Limb (tissue), 2 donors: ENCODE measurements around the gene RPS6KA2.

Experiments
- DNase-seq, 2 donors: peaks; one replicate each; pipeline ENCODE4 v3.0.0-alpha.2; 2016; ENCODE audit errors: extremely low spot score in 2 of 2

RPS6KA2 gene

DNA sequence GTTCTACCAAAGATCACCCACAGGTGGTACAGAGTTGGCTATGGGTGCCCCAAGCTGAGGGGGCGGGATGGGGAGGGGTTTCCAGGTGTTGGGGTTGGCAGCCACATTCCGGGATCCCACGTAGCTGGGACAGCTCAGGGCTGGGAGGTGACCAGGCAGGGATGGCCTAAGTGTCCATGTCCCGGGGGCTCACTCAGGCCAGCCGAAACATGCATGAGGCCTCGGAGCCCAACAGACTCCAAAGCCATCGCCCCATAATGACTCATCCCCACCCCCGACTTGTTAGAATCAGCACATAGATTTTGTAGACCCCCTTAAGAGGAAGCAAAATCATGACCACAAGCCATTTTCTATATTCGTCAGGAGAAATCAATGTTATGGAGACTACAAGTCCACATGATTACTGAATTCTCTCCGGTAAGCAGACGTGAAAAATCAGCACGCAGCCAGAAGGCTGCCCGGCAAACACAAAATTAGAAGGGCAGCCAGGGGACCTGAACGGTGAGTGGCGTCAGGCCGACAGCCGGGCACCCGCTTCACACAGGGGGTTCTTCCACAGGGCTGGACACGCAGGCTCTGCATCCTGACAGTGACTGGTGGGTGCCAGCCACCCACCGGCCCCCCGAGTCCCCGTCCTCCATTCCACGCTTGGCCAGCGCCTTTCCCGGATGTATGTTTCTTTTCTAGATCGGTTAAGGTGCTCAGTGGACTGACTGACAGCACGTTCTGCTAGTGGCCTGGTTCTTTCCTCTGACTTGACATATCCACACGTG, 121.7 kb downstream of the RPS6KA2 start:
- DNase-seq, result no peak

DNA sequence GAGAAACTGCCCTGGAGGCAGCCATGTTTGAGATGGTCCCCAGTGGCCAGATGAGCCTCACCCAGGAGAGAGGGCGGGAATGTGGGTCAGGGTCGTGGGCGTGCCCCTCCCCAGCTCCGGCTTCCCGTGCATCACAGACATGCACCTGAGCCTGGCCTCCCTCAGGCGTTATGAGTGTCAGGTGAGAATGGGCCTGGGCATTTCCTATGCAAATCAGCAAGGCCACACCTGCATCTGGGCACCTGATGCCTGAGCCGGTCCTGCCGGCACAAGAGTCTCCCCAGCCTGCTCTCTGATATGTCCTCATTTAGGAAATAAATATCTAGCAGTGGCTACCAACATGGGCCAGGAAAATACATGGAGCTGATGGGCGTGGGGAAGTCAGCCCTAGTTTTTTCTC, 123.0 kb downstream of the RPS6KA2 start:
- DNase-seq, result no peak

DNA sequence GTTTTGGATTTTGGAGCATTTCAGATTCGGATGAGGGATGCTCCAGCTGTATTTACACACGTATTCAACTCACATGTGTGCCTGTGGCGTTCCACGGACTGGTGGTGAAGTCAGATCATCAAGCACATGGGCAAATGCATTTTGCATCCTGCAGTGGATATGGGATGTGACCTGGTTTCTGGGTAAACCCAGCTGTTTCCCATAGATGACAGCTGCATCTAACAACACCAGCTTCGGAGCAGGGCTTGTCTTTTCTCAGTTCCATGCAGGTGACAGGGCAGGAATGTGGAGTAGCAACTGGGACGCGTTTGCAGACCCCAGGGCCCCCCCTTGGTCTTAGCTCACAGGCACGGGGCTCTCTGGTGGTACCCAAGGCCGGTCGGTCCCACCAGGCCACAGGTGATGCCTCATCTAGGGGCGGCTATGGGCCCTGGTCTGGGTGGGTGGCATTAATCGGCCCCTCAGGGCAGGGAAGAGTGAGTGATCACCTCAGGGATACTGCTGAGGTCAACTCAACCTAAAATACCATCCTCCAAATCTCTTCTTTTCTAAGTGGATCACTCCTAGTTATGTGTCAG, 123.8 kb downstream of the RPS6KA2 start:
- DNase-seq, result no peak

DNA sequence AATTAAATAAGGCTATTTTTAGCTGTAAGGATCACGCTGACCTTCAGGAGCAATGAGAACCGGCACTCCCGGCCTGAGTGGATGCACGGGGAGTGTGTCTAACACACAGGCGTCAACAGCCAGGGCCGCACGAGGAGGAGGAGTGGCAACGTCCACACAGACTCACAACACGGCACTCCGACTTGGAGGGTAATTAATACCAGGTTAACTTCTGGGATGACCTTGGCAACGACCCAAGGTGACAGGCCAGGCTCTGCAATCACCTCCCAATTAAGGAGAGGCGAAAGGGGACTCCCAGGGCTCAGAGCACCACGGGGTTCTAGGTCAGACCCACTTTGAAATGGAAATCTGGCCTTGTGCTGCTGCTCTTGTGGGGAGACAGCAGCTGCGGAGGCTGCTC, 124.6 kb downstream of the RPS6KA2 start:
- no peak for DNase-seq

DNA sequence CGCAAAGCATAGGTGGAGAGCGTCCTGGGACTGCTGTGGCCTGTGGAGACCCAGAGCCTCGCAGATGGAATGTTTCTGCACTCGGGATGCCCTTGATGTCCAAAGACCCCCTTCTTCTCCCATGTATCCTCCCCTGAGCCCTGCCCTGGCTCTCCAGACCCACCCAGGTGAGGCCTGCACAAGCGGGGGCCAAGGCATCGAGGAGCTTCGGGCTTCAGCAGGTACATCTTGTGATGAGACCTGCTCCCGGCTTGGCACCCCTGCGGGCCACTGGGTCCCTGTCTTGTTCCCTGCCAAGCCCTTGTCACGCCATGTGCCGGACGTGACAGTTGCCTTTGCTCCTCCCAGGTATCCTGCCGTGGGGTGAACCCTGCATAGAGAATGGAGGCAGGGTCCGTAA, 125.8 kb downstream of the RPS6KA2 start:
- no peak for DNase-seq

DNA sequence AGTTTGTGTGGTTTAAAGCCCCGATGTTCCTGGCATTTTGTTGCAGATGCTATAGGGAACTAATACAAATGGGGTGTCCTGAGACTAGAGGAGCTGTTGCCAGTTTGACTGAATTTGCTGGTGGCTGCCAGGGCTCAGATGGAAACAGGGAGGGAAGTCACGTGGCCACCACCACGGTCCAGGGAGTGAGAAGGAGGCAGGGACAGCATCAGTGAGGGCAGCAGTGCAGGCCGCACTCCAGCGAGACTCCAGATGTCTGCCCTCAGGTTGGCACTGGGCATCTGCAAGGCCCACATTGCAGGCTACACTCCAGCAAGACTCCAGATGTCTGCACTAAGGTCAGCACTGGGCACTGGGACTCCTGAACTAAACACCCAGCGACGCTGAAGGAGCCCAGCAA, 126.8 kb downstream of the RPS6KA2 start:
- no peak for DNase-seq

DNA sequence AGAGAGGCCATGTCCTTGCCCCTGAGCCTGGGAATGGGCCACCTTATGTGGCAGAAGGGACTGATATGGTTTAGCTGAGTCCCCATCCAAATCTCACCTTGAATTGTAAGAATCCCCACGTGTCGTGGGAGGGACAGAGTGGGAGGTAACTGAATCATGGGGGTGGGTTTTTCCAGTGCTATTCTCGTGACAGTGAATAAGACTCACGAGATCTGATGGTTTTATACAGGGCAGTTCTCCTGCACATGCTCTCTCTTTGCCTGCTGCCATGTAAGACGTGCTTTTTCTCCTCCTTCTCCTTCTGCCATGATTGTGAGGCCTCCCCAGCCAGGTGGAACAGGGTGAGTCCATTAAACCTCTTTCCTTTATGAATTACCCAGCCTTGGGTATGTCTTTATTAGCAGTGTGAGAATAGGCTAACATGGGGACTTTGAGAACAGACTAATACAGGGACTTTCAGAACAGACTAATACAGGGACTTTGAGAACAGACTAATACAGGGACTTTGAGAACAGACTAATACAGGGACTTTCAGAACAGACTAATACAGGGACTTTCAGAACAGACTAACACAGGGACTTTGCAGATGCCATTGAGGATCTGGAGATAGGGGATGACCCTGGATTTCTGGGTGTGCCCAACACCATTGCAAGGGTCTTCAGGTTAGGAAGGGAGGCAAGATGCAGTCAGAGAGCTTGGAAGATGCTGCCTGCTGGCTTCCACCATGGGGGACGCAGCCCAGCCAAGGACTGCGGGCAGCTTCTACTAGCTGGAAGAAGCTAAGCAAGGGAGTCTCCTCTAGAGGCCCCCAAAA, 127.5 kb downstream of the RPS6KA2 start:
- no peak for DNase-seq

DNA sequence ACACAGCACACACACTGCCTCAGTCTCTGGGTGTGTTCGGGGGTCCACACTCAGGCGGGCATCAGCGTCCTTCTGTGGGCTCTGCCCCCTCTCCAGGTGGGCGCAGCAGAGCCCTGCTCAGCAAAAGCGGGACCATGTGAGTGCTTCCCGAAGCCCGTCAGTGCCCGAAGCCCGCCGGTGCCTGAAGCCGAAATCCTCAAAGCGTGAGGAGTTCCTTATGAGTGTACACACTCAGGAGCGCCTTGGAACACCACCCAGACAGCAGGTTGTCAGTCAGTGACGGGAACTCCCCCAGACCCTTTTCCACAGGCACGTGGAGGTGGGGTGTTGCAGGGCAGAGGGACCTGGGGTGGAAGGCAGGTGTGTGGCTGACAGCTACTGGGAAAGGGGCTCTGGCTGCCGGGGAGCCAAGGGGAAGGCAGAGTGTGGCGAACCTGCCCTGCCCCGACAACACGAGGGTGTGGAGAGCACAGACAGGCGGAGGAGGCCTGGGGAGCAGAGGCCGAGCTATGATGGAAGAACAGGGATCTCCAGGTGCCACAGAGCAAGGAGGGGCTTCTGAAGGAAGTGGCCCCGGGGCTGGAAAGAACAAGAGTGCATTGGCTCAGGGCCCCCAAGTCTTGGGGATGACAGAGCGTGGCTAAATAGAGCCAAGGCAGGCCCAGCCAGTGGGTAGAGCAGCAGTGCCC, 128.2 kb downstream of the RPS6KA2 start:
- DNase-seq, result no peak

DNA sequence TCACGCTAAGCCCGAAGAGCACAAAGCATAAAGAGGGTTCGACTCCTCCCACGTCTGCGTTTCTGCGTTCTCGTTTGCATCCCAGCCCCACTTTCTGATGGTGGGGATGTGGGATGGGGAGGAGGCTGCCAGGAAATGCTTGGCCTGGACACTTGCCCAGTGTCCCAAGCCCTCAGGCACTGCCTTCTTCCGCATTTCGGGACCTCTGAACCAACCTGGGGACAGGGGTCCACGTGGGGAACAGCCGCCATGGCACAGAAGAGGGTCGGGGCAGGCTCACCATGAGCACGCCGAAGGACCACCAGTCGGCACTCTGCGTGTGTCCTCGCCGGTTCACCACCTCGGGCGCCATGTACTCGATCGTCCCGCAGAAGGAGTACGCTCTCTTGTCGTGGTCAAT, 128.8 kb downstream of the RPS6KA2 start:
- no peak for DNase-seq

DNA sequence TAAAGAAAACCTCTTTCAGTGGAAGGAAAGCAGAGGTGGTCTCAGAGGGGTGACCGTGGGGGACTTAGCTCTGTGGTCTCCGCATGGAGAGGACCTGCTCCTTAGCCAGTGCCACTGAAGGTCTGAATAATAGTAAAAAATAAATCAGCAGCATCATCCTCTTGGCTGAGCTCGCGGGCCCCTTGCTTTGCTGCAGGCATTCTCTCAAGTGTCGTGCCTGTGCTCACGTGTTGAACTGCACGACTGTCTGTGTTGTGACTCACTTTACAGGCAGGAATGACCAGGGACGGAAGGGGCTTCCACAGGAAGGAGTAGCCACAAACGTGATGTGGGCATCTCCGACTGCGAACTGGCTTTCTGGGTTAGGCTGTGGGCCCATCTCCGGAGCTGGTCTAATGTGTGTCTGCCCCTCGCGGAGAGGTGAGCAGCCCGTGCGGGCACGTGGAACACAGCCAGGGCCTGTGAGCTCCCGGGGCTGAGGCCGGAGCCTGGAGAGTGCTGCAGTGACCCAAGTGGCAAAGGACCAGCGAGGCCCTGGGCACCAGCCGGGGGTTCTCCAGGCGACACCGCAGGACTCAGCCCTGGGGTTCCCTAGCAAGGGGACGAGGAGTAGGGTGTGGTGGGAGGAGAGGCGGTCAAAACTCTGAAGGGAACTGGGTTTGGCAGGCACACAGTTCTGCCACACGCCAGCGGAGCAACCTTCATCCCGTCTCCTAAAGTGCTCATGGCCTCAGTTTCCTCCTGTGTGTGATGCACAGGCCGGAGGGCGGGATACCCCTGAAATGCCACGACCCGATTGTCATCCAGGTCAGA, 129.8 kb downstream of the RPS6KA2 start:
- DNase-seq, result no peak

DNA sequence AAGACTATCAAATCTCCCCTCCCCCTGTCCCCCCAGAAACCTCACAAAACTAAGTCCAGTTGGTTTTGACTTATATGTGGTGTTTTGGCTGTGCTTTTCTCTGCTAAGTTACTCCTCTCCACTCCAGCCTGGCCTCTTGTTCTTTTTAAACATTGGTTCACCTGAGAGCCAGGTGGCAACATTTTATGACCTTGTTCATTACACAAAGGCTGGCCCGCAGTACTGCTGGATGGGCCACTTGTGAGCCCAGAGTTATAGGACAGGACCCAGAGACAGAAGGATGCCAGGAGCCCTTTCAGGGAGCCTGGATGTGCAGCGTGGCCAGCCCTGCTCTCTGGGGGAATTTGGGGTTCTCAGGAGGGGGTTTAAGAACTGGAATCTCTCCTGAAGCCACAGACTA, 130.6 kb downstream of the RPS6KA2 start:
- no peak for DNase-seq

DNA sequence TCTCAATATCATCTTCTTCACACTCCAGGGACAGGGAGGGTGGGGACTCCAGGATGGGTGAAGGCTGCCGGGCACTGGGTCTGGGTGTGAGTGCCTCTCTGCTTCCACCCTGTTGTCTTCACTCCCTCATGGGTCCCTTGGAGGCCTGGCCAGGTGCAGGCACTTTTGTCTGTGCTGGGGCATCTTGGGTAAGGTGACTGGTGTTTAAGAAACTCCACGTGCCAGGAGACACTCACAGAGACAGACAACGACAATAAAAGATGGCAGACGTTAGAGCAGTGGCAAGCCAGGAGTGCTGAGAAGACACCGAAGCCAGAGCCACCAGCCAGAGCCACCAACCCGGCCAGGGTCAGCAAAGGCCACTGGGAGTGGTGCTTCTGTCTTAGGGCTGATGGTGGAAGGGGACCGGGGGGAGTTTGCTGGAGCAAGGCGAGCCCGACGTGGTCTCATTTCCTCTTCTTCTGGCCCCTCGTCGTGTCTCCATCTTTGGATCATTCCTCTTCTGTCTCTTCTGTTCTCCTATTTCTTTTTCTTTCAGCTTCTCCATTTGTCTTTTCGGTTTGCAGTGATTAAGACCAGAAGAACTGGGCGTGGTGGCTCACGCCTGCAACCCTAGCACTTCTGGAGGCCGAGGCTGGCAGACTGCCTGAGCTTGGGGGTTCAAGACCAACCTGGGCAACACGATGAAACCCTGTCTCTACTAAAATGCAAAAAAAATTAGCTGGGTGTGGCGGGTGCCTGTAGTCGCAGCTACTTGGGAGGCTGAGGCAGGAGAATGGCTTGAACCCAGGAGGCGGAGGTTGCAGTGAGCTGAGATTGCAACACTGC, 131.3 kb downstream of the RPS6KA2 start:
- no peak for DNase-seq

DNA sequence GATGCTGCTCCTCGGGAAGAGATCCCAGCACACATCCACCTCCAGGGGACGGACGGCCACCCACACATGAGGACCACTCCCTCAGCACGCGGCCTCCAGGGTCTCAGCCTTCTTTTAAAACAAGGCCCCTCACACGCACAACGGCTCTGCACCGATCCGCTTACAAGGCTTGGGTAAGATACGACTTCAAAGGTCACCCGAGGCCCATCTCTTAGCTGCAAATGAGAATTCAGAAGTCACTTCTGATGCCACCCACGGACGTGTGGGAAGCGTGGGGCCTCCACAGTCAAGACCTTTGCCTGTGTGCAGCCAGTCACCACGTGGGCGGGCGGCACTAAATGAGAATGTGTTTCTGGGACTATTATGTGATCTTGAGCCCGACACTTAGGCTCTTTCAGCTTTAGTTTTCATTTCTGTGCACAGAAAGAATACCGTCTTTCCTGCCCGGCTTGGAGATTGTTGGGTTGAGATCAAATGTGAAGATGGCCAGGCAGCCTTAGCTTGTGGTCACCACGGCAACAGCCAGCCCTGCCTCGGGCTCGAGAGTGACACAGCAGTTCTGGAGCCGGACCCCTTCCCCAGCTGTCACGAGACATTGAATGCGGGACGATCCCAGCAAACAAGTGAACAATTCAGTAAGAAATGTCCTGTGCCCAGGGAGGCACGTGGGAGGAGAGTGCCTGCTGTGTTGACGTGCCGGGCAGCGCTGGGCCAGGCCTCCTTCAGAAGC, 132.1 kb downstream of the RPS6KA2 start:
- no peak for DNase-seq

DNA sequence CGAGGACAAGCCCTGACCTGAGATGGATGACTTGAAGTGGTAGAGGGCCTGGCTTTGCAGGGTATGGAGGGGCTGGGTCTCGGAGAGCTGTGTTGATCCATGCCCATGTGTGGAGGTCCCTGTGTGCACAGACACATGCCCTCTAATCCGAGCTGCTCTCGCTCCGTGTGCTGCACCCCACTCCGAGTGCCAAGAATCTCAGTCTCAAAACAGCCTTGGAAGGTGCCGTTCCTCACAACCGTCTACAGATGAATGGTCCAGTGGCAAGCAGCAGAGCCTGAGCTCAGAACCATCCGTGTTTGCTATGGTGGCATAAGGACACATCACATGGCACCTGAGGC, 133.0 kb downstream of the RPS6KA2 start:
- no peak for DNase-seq

DNA sequence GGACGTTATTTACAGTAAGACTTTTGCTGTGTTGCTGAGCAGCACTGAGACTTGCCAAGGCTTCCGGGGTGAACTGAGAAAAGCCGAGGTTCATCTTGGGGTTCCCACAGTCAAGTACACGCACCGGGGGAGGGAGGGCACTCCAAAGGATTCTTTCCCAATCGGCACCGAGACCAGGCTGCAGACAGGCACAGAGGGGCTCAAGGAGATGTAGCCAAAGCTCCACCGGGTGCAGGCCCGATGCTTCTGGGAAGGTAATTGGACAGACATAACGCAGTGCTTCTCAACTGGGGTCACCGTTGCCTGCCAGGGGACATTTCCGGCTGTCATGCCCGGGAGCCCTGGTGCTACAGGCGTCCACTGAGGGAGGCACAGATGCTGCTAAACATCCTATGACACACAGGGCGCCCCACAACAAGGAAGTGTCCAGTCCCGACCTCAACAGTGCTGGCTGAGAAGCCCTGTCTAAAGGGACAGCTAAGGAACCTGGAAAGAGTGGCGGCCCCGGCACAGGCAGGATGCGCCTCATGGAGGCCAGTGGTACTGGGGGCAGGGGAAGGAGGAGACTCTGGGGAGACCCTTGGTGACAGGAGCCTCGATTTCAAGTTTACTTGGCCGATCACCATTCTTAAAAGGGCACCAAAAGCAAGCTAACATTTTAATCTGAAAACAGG, 133.5 kb downstream of the RPS6KA2 start:
- no peak for DNase-seq

DNA sequence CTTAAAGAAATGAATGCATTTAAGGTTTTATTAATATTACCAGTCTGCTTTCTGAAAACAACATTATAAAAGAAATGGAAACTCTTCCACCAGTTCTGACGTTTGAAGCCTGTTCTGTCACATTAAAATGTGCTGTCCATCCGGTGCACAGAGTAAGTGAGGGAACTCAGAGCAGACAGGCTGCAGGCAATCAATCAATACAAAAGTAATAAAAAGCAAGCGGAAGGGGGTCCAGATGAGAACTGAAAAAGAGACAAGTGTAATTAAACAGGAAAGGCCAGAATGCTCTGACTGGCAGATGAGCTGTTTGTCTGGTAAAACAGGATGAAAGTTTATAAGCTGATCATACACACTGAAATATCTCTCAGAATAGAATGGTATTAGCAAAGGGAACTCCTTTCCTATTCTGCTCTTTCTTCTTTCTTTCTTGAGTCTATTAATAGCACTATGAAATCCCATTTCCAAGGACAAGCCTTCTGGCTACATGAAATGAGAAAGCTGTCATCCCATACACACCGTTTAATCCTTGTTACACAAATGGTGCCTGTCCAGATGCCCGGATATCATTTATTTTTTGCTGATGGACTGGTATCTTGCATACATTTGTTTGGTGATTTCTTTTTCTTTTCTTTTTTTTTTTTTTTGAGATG, 134.8 kb downstream of the RPS6KA2 start:
- DNase-seq, result no peak

DNA sequence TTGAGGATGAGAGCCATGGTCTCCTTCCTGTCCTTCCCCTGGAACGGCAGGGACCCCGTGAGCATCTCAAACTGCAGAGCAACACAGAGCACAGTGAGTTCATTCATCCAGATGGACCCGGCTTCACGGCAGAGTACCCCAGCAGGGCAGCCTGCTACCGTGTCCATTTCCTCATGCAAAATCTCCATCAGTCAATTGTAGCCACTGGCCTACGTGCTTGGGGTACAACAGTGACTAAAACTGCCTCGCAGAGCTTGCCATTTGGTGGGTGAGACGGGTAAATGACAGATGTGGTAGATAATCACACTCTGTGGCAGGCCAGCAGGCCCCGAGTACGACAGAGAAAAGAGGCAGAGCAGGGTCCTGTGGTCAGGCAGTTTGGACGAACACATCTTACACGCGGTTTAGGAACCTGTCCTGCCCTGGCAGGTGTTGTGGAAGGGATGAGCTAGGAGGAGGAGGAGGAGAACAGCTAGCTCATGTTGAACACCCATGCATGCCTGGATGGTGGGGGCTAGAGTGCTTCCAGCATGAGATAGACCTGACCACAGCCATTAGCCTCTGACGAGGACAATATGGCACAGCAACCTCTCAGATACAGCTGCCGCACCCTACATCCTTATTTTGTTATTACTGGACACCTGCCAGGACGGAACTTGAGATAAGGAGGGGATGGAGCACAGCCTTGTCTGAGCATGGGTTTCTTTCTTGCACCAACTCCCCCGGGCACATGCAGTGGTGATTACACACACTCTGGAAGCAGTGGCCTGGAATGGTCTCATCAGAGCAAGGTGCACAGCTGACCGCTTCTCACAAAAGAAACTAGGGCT, 136.2 kb downstream of the RPS6KA2 start:
- DNase-seq, result no peak
